CD4-positive, alpha-beta T cell treated with Interleukin-4 for 4 hours (primary cell): ENCODE data around the gene RHOF.

Source experiments
- DNase-seq: peaks from one replicate; pipeline ENCODE4 v3.0.0-alpha.2; 2020

RHOF gene, protein sequence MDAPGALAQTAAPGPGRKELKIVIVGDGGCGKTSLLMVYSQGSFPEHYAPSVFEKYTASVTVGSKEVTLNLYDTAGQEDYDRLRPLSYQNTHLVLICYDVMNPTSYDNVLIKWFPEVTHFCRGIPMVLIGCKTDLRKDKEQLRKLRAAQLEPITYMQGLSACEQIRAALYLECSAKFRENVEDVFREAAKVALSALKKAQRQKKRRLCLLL

DNA sequence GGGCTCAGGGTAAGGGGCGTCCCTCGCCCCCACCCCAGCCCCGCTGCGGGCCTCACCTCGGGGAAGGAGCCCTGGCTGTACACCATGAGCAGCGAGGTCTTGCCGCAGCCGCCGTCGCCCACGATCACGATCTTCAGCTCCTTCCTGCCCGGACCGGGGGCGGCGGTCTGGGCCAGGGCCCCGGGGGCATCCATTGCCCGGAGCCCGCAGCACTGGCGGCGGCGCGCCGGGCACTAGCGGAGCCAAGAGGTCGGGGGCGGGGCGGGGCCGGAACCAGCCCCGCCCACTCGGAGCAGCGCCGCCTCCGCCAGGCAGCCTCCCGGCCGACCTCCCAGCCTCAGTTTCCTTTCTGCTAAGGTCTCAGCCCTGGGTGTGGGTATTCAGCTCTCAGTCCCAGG is at the start of gene RHOF:
Gene RHOF, minus strand, starts transcription at position 249 of the 398 bp plus-strand sequence. Its CDS starts 55 bp downstream, at position 194.
- DNase-seq, result no peak

- no peak for DNase-seq
Observed at GRCh38 chr12:121839993-121840761, 46.7 kb upstream of the RHOF start.

DNA sequence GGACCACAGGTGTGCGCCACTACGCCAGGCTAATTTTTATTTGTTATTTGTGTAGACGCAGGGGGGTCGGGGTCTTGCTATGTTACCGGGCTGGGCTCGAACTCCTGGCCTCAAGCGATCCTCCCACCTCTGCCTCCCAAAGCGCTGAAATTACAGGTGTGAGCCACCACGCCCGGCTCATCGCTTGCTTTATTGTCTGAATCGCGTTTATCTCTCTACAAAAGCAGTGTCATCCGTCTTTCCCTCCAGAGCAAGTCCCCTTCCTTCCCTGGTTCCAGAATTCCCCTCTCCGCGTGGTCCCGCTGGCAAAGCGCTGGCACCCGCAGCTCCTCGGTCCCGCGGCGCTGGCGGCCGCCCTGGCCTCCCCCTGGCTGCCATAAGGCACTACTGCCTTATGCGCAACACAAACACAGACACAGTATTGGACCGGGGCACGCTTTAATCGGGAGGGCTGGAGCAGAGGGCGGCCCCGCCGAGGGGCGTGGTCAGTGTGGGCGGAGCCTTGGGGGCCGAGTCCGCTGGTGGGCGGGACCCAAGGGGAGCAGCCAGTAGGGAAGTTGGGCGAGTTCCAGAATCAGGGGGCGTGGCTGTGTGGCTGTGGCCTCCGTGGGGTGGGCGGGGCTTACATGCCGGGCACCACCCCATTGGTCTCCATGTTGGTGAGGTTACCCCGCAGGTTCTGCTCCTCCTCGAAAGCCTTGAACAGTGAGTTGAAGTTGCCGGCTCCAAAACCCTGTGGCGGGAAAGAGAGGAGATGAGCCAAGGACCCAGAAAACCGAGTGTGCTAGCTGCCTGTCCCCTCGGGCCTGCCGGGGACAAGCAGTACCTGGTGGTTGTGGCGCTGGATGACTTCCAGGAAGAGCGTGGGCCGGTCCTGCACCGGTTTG is 45.9 kb upstream of the RHOF start:
- DNase-seq, result peak; percentile 98

- DNase-seq, result no peak
Observed at GRCh38 chr12:121838126-121838525, 44.6 kb upstream of the RHOF start.

GRCh38 chr12:121837680-121838079 is 44.2 kb upstream of the RHOF start:
- DNase-seq, result no peak

GRCh38 chr12:121831571-121832245 is 38.2 kb upstream of the RHOF start:
- DNase-seq, result no peak

GRCh38 chr12:121830588-121831265 is 37.2 kb upstream of the RHOF start:
- DNase-seq, result no peak

GRCh38 chr12:121830134-121830533 is 36.6 kb upstream of the RHOF start:
- DNase-seq, result no peak

DNA sequence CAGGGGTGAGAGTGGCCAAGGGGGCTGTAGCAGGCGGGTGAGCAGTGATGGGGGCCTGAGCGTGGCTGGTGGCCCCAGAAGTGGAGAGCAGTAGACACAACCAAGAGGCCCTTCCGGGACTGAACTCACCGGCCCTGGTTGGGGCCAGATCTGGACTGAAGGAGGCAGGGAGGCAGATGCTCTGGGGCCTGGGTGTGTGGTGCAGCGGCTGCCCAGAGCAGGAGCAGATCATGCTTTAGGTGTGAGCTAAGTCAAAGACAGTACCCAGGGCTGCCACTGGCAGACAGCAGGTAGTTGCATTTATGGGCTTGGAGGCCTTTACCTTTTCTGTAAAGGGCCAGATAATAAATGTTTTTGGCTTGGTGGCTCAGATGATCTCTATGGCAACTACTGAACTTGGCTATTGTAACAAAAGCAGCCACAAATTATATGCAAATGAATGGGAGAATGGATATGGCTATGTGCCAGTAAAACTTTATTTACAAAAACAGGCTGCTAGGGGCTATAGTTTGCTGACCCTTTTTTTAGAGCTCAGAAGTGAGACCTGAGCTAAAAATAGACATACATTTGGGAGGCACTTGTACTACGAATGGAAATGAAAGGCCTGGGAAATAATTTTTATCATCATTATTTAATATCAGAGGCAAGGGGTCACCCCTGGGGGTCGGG is 35.9 kb upstream of the RHOF start:
- DNase-seq, result no peak

DNA sequence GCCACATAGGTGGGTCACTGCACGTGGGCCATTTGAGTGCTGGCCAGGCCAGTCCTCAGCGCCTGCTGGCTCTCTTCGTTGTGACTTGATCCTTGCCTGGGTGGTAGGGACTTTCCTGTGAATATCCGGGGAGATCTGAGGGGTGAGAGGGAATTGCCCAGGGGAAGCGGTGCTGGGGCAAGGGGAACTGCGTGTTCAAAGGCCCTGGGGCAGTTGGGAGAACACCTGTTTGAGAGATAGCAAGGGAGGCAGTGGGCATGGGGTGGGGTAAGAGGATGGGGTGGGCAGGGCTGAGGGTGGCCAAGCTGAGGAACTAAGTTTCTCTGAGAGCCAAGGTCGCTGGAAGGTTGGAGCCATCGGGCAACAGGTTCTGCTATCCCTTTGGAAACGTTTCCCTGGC is 35.3 kb upstream of the RHOF start:
- DNase-seq, result no peak

- DNase-seq, result no peak
Observed at GRCh38 chr12:121828306-121828705, 34.8 kb upstream of the RHOF start.

DNA sequence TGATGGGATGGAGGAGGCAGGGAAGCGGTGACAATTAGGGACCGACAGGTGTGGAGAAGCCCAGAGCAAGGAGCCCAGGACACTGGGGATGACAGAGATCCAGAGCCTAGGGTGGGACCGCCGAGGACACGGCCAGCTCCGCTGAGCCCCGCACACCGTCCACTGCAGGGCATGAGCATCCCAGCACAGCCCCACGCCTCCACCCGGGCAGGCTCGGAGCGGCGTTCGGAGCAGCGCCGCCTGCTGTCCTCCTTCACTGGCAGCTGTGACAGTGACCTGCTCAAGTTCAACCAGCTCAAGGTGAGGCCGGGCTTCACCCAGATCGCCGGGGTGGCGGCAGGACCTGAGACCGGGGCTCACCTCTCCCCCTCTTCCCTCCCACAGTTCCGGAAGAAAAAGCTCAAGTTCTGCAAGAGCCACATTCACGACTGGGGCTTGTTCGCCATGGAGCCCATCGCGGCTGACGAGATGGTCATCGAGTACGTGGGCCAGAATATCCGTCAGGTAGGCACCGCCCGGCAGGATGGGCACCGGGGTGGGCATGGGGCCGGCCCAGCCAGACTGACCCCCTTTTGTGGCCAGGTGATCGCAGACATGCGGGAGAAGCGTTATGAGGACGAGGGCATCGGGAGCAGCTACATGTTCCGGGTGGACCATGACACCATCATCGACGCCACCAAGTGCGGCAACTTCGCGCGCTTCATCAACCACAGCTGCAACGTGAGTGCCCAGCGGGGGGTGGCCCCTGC is 34.0 kb upstream of the RHOF start:
- DNase-seq, result no peak

DNA sequence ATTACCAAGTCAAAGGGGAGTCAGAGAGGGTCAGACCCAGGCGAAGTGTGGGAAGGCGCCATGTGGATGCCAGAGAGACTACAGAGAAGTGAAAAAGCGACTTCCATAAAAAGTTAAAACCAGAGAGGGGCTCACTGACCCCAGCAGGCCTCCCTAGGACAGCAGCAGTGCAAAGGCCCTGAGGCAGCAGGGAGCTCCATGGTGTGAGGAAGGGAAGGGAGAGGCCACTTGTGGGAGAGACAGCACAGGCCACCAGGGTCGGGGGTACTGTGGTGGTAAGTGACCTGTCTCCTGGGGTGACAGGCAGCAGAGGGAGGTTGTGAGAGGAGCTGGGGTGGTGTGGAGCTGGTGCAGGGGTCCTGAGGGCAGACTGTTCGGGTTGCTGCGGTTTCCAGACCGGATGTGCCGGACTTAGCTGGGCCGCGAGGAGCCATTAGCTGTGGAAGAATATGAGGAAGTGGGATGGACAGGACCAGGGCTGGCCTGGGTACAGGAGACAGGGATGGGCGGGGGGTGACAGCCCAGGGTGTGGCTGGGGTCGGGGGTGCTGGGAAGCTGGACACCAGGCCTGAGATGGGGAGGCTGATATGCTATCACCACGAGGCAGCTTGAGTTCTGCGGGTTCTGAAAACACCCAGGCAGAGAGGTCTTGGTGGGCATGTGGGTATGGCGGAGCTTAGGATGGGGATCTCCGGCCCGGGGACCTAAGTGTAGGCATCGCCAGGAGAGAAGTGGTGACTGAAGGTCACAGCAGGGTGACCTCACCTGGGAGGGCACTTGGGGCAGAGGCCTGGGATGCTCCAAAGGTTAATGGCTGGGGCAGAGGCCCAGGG is 33.0 kb upstream of the RHOF start:
- DNase-seq, result no peak

GRCh38 chr12:121825041-121825523 is 31.6 kb upstream of the RHOF start:
- DNase-seq, result no peak

DNA sequence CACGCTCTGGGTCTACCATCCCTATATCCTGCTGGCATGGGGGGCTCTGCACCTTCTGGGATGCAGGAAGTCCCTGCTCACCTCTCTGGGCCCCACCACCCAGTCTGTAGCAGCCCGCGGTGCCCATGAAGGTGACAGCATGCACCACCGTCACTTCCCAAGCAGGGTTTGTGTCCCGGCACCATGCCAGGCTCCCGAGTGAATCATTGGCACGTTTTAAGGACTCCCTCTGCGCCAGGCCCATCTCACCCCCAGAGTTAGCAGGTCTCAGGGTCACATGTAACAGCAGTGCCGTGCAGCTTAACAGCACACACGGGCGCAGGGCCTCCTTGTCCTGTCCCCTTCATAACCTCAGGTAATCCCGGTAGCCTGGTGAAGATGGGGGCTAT is 30.2 kb upstream of the RHOF start:
- no peak for DNase-seq

- DNase-seq, result no peak
Observed at GRCh38 chr12:121823101-121823726, 29.7 kb upstream of the RHOF start.

- DNase-seq, result no peak
Observed at GRCh38 chr12:121822393-121823100, 29.1 kb upstream of the RHOF start.

GRCh38 chr12:121820056-121820455 is 26.6 kb upstream of the RHOF start:
- DNase-seq, result no peak
